GM12878 (cell line): ENCODE data around the gene CDCA7L. TPM values are rescaled to one million over a fixed set of nuclear protein-coding genes. Genes with fewer than 3 reads are reported as not detected.

Source experiments
- ATAC-seq: fragments of 200-7000 bp; cut with Tn5 transposase; 3 replicates; pipeline ENCODE4 v1.9.1; 2020; ENCODE audit warnings: mild to moderate bottlenecking, moderate library complexity
- BruUV-seq: library from RNA; stranded (reverse); fragments of 400-500 nt; replicated peaks from 2 replicates; lab custom pipeline; 2021; lab: Mats Ljungman, UMichigan
- CTCF ChIA-PET: fragments of 300-600 bp; sonication (Branson Sonifier 250); formaldehyde crosslinking; extraction: SDS; loops from one replicate; lab custom pipeline; 2021; ENCODE audit warnings: inconsistent platforms; lab: Yijun Ruan, JAX
- POLR2A ChIA-PET: fragments of 350-600 bp; formaldehyde crosslinking; extraction: SDS; loops from one replicate; lab custom pipeline; 2021; ENCODE audit warnings: inconsistent platforms; lab: Charles Lee
- RAD21 ChIA-PET: fragments of 300-600 bp; sonication (Branson Sonifier 250); formaldehyde crosslinking; loops from one replicate; lab custom pipeline; 2023; ENCODE audit warnings: antibody characterized with exemption; ENCODE audit not compliant: unreplicated experiment; lab: Charles Lee
- SMC1A ChIA-PET: fragments of 300-600 bp; sonication (Branson Sonifier 250); formaldehyde crosslinking; loops from one replicate; lab custom pipeline; 2023; ENCODE audit not compliant: unreplicated experiment, uncharacterized antibody; lab: Charles Lee
- DNase-seq: peaks from one replicate; pipeline ENCODE4 v3.0.0-alpha.2; 2011; ENCODE audit warnings: low read depth, low spot score
- FAIRE-seq: peaks from 3 replicates; lab custom pipeline; 2011; peaks lifted over from hg19 to GRCh38; lab: Jason Lieb, UNC
- H2AFZ ChIP-seq: 2 replicates; pipeline ENCODE4 v1.6.0; 2011; ENCODE audit warnings: low read depth, low read length, control low read depth; ENCODE audit not compliant: control insufficient read depth
- H3K27ac ChIP-seq: 2 replicates; pipeline ENCODE4 v1.5.1; 2011; ENCODE audit warnings: control low read depth; ENCODE audit not compliant: control insufficient read depth, insufficient read depth
- H3K27me3 ChIP-seq, 2 experiments: replicated peaks in 1 of 2; 2 replicates each; pipeline versions ENCODE4 v1.6.0 to v1.6.1; 2011; ENCODE audit warnings: low read length in 1 of 2; ENCODE audit not compliant: control insufficient read depth in 2 of 2, insufficient read depth in 2 of 2
- H3K36me3 ChIP-seq, 2 experiments: 2 replicates each; pipeline ENCODE4 v1.5.1; 2011; ENCODE audit warnings: low read length in 1 of 2; ENCODE audit not compliant: control insufficient read depth in 2 of 2, insufficient read depth in 2 of 2
- H3K4me1 ChIP-seq: 2 replicates; pipeline ENCODE4 v1.6.1; 2011; ENCODE audit warnings: mild to moderate bottlenecking, low read length, moderate library complexity, mixed read lengths; ENCODE audit not compliant: control insufficient read depth, insufficient read depth
- H3K4me2 ChIP-seq: 2 replicates; pipeline ENCODE4 v1.6.0; 2011; ENCODE audit warnings: control low read depth; ENCODE audit not compliant: control insufficient read depth, insufficient read depth
- H3K4me3 ChIP-seq: fragments of 200-600 bp; sonication (generic); 2 replicates; pipeline ENCODE4 v1.5.1; 2016
- H3K79me2 ChIP-seq: 2 replicates; pipeline ENCODE4 v1.6.0; 2011; ENCODE audit warnings: low read length; ENCODE audit not compliant: control insufficient read depth, insufficient read depth
- H3K9ac ChIP-seq: 2 replicates; pipeline ENCODE4 v1.8.0; 2011; ENCODE audit warnings: low read length, control low read depth, mixed read lengths; ENCODE audit not compliant: control insufficient read depth, insufficient read depth
- H3K9me3 ChIP-seq: replicated peaks from 3 replicates; pipeline ENCODE4 v1.5.1; 2011; ENCODE audit warnings: mild to moderate bottlenecking, low read length; ENCODE audit not compliant: control insufficient read depth, insufficient read depth
- H4K20me1 ChIP-seq: 2 replicates; pipeline ENCODE4 v1.6.0; 2011; ENCODE audit not compliant: control insufficient read depth, insufficient read depth
- HCFC1 ChIP-seq: fragments of 150-350 bp; IDR thresholded peaks from 2 replicates; pipeline ENCODE4 v1.6.1; 2014; ENCODE audit warnings: low read length
- POLR2AphosphoS5 ChIP-seq: IDR thresholded peaks from 2 replicates; pipeline ENCODE4 v1.6.1; 2011; ENCODE audit warnings: mild to moderate bottlenecking, low read length, inconsistent platforms
- SMC3 ChIP-seq: IDR thresholded peaks from 2 replicates; pipeline ENCODE4 v1.6.1; 2011; ENCODE audit warnings: low read length, improper control_type of control experiment, borderline replicate concordance
- TCF7 ChIP-seq: IDR thresholded peaks from 2 replicates; pipeline ENCODE4 v1.6.1; 2014; ENCODE audit warnings: antibody characterized with exemption, borderline replicate concordance
- WGBS: methylation state at CpG from one replicate; pipeline ENCODE4 v1.1.6; 2016; ENCODE audit warnings: low lambda C conversion rate; ENCODE audit not compliant: insufficient replicate concordance, insufficient coverage; ENCODE audit errors: missing lambda C conversion rate; 5-methylcytosine and 5-hydroxymethylcytosine counted together
- in situ Hi-C: fragments of 300-500 bp; cut with MboI; formaldehyde crosslinking; loops from 9 replicates; pipeline ENCODE4 v1.14.3; 2018; ENCODE audit warnings: mixed read lengths
- intact Hi-C: fragments of 100-400 bp; cut with micrococcal nuclease; formaldehyde crosslinking; loops from one replicate; pipeline ENCODE4 v1.14.2; 2022; ENCODE audit not compliant: unreplicated experiment
- polyA plus RNA-seq, 11 experiments: library from polyadenylated mRNA; depleted of rRNA in 4 of 11; unstranded in 6 of 11; stranded (reverse) in 5 of 11; fragments of >200 nt; fragmentation: Nextera tagmentation in 4 of 11; fragmentation: Illumina TruSeq in 1 of 11; extraction: Ambion mirVana in 4 of 11; extraction: Trizol in 1 of 11; gene quantifications; 1 replicate in 1 of 11; 2 replicates in 10 of 11; pipeline versions ENCODE4 v1.2.1 to v1.2.3, GENCODE V29; 2011 to 2016; ENCODE audit warnings: inconsistent platforms in 2 of 11, missing spikeins in 2 of 11, low read depth in 1 of 11
- total RNA-seq, 4 experiments: library from RNA; depleted of rRNA in 3 of 4; stranded (reverse); fragments of >200 nt in 3 of 4; fragmentation: Illumina TruSeq in 1 of 4; extraction: Trizol in 1 of 4; gene quantifications; 2 replicates each; pipeline versions ENCODE4 v1.2.1 to v1.2.3, GENCODE V29; 2013 to 2021

Gene CDCA7L
- total and polyA plus RNA-seq, 10 of the 15 experiments (the other 5 are each of a cell fraction or from before 2014, with no cell fraction given), result 30.3 to 92.2 (median 68.5) TPM

- H3K9ac ChIP-seq, result no peak overlapping the region
- no peak overlapping the region for H3K27ac ChIP-seq
- ChIA-PET RAD21 (no interaction called here), SMC1A (interaction anchor here (0.6 to 1.0 kb wide), 2 partner anchors 21 to 1414 kb away, joined by 3 read pairs; no protein-coding TSS in a partner anchor), POLR2A (no interaction called here), CTCF (no interaction called here)
- FAIRE-seq (no peak), DNase-seq (no peak), ATAC-seq (no peak)
- no peaks in the 10 kb centered on the region for H3K36me3 ChIP-seq
- TF ChIP-seq POLR2AphosphoS5, result no peak
- TF ChIP-seq TCF7, result no peak
- TF ChIP-seq HCFC1, result no peak
- no peak for TF ChIP-seq SMC3
- no peaks in the 10 kb centered on the region for H3K4me1 ChIP-seq
- 25% methylated on average over 6 of the region's 6 CpGs for WGBS
- no peaks in the 10 kb centered on the region for H3K27me3 ChIP-seq
- H4K20me1 ChIP-seq, result no peaks in the 10 kb centered on the region
- H2AFZ ChIP-seq, result no peak overlapping the region
- intact Hi-C loops, result no loop called here
- no peak overlapping the region for H3K4me2 ChIP-seq
- H3K79me2 ChIP-seq, result no peaks in the 10 kb centered on the region
- no peaks in the 10 kb centered on the region for H3K9me3 ChIP-seq
- no peak overlapping the region for H3K4me3 ChIP-seq
- no TSS peak for BruUV-seq
- in situ Hi-C loops, result no loop called here
Measured at GRCh38 chr7:21851559-21851967, 94.1 kb downstream of the CDCA7L start.
